Dermis blood vessel endothelial cell (primary cell): ENCODE measurements around the gene CUX1. TPM values are rescaled to one million over a fixed set of nuclear protein-coding genes. Genes with fewer than 3 reads are reported as not detected.
"Not testable (repeated sequence)": the region's sequence is repeated elsewhere in the genome, so short reads cannot be mapped to it uniquely, and the experiment has no call there.

Experiments used
- DNase-seq: peaks from one replicate; pipeline ENCODE4 v3.0.0; 2010
- total RNA-seq: library from RNA; depleted of rRNA; stranded (reverse); fragments of >200 nt; gene quantifications from 2 replicates; pipeline ENCODE4 v1.2.3, GENCODE V29; 2014

The CUX1 gene
- total RNA-seq, 1 donor from 2014 or later, result 39.5 TPM

GRCh38 chr7:102223184-102223583, 405.8 kb downstream of the CUX1 start:
- DNase-seq, result no peak

- no peak for DNase-seq
Observed at GRCh38 chr7:102225025-102225424, 407.6 kb downstream of the CUX1 start.

GRCh38 chr7:102227371-102227770, 409.9 kb downstream of the CUX1 start:
- no peak for DNase-seq

- DNase-seq, result no peak
Observed at GRCh38 chr7:102228935-102229334, 411.5 kb downstream of the CUX1 start.

- not testable (repeated sequence) for DNase-seq
Observed at GRCh38 chr7:102230162-102230561, 412.7 kb downstream of the CUX1 start.

- DNase-seq, result no peak
Observed at GRCh38 chr7:102230593-102230992, 413.2 kb downstream of the CUX1 start.

- DNase-seq, result no peak
Observed at GRCh38 chr7:102232611-102233286, 415.3 kb downstream of the CUX1 start.

GRCh38 chr7:102234131-102234530, 416.7 kb downstream of the CUX1 start:
- no peak for DNase-seq

GRCh38 chr7:102234801-102235550, 417.6 kb downstream of the CUX1 start:
- DNase-seq, result no peak

- DNase-seq, result no peak
Observed at GRCh38 chr7:102236102-102236501, 418.7 kb downstream of the CUX1 start.

- DNase-seq, result peak; percentile 78
Observed at GRCh38 chr7:102236592-102237287, 419.3 kb downstream of the CUX1 start.

GRCh38 chr7:102239206-102239820, 421.9 kb downstream of the CUX1 start:
- no peak for DNase-seq

GRCh38 chr7:102241431-102241830, 424.0 kb downstream of the CUX1 start:
- DNase-seq, result no peak

GRCh38 chr7:102244601-102245000, 427.2 kb downstream of the CUX1 start:
- no peak for DNase-seq

GRCh38 chr7:102248081-102248455, 430.6 kb downstream of the CUX1 start:
- no peak for DNase-seq

GRCh38 chr7:102248456-102249395, 431.3 kb downstream of the CUX1 start:
- DNase-seq, result no peak

- no peak for DNase-seq
Observed at GRCh38 chr7:102251531-102252365, 434.3 kb downstream of the CUX1 start.

- no peak for DNase-seq
Observed at GRCh38 chr7:102252366-102252982, 435.0 kb downstream of the CUX1 start.

- no peak for DNase-seq
Observed at GRCh38 chr7:102253066-102253972, 435.9 kb downstream of the CUX1 start.

- no peak for DNase-seq
Observed at GRCh38 chr7:102253973-102254370, 436.5 kb downstream of the CUX1 start.
